ENCODE data around the gene CCSER2.
"Not testable (repeated sequence)": the region's sequence is repeated elsewhere in the genome, so short reads cannot be mapped to it uniquely, and the experiment has no call there.

Gene CCSER2

GRCh38 chr10:84347575-84348002 lies 19.2 kb downstream of the CCSER2 start:
- DNase-seq (ENCODE audit: low read depth), result not testable (repeated sequence)

- no peak for DNase-seq (ENCODE audit: low read depth)
Observed at GRCh38 chr10:84348447-84348846, 20.1 kb downstream of the CCSER2 start.

- no peak for DNase-seq (ENCODE audit: low read depth)
Observed at GRCh38 chr10:84348860-84349259, 20.5 kb downstream of the CCSER2 start.

GRCh38 chr10:84352251-84352842 lies 24.0 kb downstream of the CCSER2 start:
- DNase-seq (ENCODE audit: low read depth), result peak; percentile 45

GRCh38 chr10:84353052-84353803 lies 24.8 kb downstream of the CCSER2 start:
- no peak for DNase-seq (ENCODE audit: low read depth)

DNA sequence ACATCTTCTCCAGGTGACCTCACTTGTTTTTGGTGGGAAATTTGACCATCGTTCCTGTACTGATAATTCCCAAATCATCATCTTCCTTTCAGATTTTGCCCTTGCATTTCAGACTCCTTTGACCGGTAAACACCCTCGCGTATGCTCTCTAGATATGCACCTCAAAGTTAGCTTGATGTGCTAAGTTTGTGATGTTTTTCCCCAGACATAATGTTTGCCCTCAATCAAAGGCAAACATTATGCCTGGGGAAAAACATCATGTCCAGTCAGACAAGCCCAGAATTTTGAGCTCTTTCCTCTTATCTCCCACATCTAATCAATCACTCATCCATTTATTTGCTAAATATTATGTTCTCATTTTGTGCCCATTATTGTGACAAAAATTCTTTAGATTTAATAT lies 26.2 kb downstream of the CCSER2 start:
- DNase-seq (ENCODE audit: low read depth), result no peak

GRCh38 chr10:84355106-84355505 lies 26.7 kb downstream of the CCSER2 start:
- DNase-seq (ENCODE audit: low read depth), result no peak

GRCh38 chr10:84356928-84357327 lies 28.5 kb downstream of the CCSER2 start:
- no peak for DNase-seq (ENCODE audit: low read depth)

DNA sequence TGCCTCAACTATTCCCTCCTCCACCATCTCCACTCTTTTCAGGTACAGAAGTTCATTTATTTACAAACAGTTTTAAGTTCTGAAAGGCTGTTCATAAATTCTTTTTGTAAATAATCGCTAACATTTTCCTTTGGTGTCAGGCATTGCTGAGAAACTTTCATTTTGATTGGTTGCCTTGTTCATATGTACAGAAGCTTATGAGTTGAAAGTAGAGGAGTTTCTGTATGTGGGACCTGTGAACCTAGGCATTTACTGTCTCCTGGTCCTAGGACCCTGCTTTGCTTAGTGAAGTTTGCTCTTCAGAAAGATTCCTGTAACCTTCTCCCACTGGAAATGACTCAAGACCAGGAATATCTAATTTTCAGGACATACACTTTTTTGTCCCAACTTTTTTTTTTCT lies 30.4 kb downstream of the CCSER2 start:
- DNase-seq (ENCODE audit: low read depth), result no peak

DNA sequence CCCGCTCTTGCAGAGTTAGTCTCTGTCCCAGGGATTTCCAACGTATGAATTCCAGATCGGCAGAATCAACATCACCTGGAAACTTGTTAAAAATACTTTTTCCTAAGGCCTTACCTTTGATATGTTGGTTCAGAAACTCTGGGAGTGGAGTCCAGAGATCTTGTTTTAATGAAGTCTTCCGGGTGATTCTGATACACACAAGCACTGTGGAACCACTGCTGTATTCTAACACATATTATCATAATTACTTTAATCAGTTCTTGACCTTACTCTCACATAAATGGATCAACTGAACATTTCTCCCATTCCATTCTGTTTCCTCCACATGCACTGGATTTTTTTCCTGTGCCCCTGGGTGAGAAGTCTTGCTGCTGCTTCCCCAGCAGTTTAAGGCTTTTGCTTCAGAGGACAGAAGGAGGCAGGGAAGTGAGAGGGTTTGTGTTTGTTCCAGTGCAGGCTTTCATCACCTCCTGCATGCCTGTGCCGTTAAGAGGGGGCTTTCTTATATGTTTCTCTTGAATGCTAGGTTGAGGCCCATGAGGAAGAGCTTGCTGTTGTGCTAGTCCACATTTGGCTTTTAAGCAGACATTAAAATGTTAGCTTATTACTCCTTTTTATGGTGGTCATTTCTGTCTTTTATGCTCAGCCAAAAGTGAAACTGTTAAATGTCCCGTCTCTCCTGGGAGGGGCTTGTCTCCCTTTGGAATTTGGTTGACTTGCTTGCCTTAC lies 32.4 kb downstream of the CCSER2 start:
- DNase-seq (ENCODE audit: low read depth), result no peak

DNA sequence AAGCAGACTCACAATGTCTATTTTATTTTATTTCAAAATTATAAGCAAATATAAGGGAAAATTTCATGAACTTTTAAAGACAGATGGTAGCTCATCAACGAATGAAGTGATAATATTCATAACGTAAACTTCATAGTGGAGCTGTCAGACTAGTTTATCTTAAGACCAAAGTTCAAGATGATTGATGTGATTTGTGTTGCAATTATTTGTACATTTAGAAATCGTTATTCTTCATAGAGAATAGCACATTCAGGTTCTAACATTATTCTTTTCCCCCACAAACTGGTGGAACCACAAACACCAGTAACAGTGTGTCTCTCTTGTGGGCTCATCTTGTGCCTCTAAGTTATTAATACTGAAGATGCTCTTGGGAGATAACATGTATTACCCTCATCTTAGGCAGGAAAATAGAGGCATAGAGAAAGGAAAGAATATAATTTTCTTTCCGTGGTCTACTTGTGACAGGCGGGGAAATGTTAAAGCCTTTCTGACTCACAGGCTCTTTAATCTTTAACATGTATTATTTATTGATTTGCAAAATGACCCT lies 37.0 kb downstream of the CCSER2 start:
- DNase-seq (ENCODE audit: low read depth), result no peak

DNA sequence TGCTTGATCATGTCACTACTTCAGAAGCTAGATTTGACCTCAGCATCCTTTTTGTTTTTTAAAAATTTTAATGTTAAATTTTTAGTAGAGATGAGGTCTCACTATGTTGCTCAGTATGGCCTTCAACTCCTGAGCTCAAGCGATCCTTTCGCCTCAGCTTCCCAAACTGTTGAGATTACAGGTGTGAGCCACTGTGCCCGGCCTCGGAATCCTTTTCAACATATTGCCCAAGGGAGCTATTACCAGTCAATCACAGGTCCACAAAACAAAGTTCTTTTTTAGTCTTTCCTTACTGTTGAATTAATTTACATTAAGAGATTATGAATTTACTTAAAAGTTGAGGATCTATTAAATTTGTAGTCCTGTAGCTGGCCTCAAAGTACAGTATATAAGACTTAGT lies 37.7 kb downstream of the CCSER2 start:
- DNase-seq (ENCODE audit: low read depth), result no peak

GRCh38 chr10:84367256-84367655 lies 38.9 kb downstream of the CCSER2 start:
- no peak for DNase-seq (ENCODE audit: low read depth)

DNA sequence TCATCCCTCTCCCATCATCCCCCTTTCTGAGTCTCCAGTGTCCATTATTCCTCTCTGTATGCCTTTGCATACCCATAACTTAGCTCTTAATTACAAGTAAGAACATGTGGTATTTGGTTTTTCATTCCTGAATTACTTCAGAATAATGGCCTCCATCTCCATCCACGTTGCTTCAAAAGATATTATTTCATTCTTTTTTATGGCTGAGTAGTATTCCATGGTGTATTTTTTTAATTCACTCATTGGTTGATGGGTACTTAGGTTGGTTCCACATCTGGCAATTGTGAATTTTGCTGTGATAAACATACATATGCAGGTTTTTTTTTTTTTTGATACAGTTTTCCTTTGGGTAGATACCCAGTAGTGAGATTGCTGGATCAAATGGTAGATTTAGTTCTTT lies 40.4 kb downstream of the CCSER2 start:
- DNase-seq (ENCODE audit: low read depth), result no peak

- no peak for DNase-seq (ENCODE audit: low read depth)
Observed at GRCh38 chr10:84370283-84370682, 41.9 kb downstream of the CCSER2 start.

DNA sequence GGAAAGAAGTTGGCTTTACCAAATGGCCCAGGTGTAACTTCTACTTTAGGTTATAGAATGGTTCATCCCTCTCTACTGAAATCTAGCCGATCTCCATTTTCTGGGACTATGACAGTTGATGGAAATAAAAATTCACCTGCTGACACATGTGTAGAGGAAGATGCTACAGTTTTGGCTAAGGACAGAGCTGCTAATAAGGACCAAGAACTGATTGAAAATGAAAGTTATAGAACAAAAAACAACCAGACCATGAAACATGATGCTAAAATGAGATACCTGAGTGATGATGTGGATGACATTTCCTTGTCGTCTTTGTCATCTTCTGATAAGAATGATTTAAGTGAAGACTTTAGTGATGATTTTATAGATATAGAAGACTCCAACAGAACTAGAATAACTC lies 43.6 kb downstream of the CCSER2 start:
- no peak for DNase-seq (ENCODE audit: low read depth)

- DNase-seq (ENCODE audit: low read depth), result no peak
Observed at GRCh38 chr10:84373000-84373399, 44.6 kb downstream of the CCSER2 start.

DNA sequence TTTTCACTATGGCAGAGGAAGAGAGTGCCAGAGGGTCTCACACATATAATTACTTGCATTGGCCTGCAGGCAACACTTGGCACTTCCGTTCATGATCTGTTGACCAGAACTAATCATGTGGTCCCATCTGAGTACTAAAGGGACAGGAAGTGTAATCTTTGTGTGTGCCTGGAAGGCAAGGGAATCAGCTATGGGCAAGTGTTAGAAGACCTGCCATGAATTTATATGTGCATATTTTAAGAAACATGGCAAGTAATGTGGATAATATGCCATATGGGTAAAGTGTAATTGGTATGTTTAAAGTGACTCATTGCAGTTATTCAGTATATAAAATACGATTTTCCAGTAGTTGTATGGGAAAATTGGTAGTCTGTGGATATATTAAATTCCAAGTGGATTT lies 46.1 kb downstream of the CCSER2 start:
- DNase-seq (ENCODE audit: low read depth), result no peak

GRCh38 chr10:84375011-84375410 lies 46.6 kb downstream of the CCSER2 start:
- no peak for DNase-seq (ENCODE audit: low read depth)

DNA sequence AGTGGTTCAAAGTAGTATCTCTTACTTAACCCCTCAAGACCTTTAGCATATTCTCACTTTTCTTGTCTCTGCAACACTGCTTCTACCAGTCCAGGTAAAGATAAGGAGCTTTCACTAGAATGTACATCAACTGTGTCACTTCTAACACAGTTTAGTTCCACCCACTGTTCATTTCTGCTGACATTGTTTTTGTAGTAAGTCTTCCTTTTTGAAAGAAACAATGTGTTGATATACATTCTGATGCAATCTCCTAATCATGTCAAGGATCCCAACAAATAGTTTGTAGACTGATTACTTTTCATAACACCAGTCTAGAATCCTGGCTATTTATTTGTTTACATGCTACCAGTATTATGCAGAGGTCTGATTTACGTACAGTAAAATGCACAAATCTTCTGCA lies 47.5 kb downstream of the CCSER2 start:
- DNase-seq (ENCODE audit: low read depth), result no peak

DNA sequence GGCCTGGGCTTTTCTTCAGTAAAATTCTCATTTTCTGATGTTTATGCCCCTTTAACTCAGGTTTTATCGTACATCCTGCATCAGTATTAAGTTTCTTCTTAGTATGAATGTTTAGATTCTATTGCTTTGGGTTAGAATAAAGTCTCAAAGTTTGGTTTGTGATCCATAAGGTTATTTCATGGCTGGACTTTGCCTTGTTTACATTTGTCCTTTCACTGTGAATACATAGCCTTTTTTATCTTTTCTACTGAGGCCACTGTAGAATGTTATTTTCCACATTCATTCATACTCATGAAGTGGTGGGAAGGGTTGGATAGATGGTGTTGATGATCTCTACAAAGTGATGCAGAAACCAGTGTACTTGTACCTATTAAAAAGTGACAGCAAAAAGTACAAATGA lies 59.8 kb downstream of the CCSER2 start:
- DNase-seq (ENCODE audit: low read depth), result no peak

DNA sequence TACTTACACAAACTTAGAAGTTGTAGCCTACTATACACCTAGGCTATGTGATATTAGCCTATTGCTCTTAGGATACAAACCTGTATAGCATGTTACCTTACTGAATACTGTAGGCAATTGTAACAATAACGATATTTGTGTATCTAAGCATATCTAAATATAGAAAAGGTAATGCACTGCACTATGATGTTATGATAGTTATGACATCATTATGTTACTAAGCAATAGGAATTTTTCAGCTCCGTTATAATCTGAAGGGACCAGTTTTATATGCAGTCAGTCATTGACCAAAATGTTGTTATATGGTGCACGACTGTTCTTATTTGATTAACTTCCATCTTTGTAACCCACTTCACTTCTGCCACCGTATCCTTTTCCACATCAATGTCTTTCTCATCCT lies 62.0 kb downstream of the CCSER2 start:
- no peak for DNase-seq (ENCODE audit: low read depth)

GRCh38 chr10:84391326-84391725 lies 62.9 kb downstream of the CCSER2 start:
- DNase-seq (ENCODE audit: low read depth), result no peak
